ENCODE measurements around the gene PTPN20. TPM values are rescaled to one million over a fixed set of nuclear protein-coding genes. Genes with fewer than 3 reads are reported as not detected.

PTPN20 gene
- total RNA-seq, 1 donor from 2014 or later, result 0.97 TPM

- Mint-ChIP-seq H3K9me3 (ENCODE audit: unreplicated experiment) (no peaks in the 10 kb centered on the region), H3K4me1 (ENCODE audit: unreplicated experiment) (no peaks in the 10 kb centered on the region), H3K4me3 (ENCODE audit: unreplicated experiment) (no peak overlapping the region), H3K36me3 (ENCODE audit: low read depth, unreplicated experiment) (no peaks in the 10 kb centered on the region), H3K27me3 (ENCODE audit: unreplicated experiment) (peaks cover 6% of the 10 kb centered on the region), H3K27ac (ENCODE audit: unreplicated experiment) (no peak overlapping the region)
- DNase-seq (ENCODE audit: low spot score), result no peak
- TF ChIP-seq CTCF (IDR thresholded peaks at IDR 0.05; ENCODE audit: unreplicated experiment), result no peak
Observed at GRCh38 chr10:47042199-47042473, 130.9 kb downstream of the PTPN20 start.

GRCh38 chr10:47042780-47043750 is 131.8 kb downstream of the PTPN20 start:
- Mint-ChIP-seq H3K36me3 (ENCODE audit: low read depth, unreplicated experiment) (no peaks in the 10 kb centered on the region), H3K27me3 (ENCODE audit: unreplicated experiment) (peaks cover 7% of the 10 kb centered on the region), H3K4me3 (ENCODE audit: unreplicated experiment) (no peak overlapping the region), H3K9me3 (ENCODE audit: unreplicated experiment) (no peaks in the 10 kb centered on the region), H3K4me1 (ENCODE audit: unreplicated experiment) (no peaks in the 10 kb centered on the region), H3K27ac (ENCODE audit: unreplicated experiment) (no peak overlapping the region)
- TF ChIP-seq CTCF (IDR thresholded peaks at IDR 0.05; ENCODE audit: unreplicated experiment), result no peak
- DNase-seq (ENCODE audit: low spot score), result no peak

GRCh38 chr10:47043928-47044538 is 132.8 kb downstream of the PTPN20 start:
- Mint-ChIP-seq H3K9me3 (ENCODE audit: unreplicated experiment) (no peaks in the 10 kb centered on the region), H3K36me3 (ENCODE audit: low read depth, unreplicated experiment) (no peaks in the 10 kb centered on the region), H3K4me1 (ENCODE audit: unreplicated experiment) (no peaks in the 10 kb centered on the region), H3K27ac (ENCODE audit: unreplicated experiment) (no peak overlapping the region), H3K27me3 (ENCODE audit: unreplicated experiment) (peaks cover 7% of the 10 kb centered on the region), H3K4me3 (ENCODE audit: unreplicated experiment) (no peak overlapping the region)
- TF ChIP-seq CTCF (IDR thresholded peaks at IDR 0.05; ENCODE audit: unreplicated experiment), result no peak
- no peak for DNase-seq (ENCODE audit: low spot score)

- TF ChIP-seq CTCF (IDR thresholded peaks at IDR 0.05; ENCODE audit: unreplicated experiment), result no peak
- Mint-ChIP-seq H3K27me3 (ENCODE audit: unreplicated experiment) (peaks cover 8% of the 10 kb centered on the region), H3K4me3 (ENCODE audit: unreplicated experiment) (no peak overlapping the region), H3K36me3 (ENCODE audit: low read depth, unreplicated experiment) (no peaks in the 10 kb centered on the region), H3K4me1 (ENCODE audit: unreplicated experiment) (no peaks in the 10 kb centered on the region), H3K9me3 (ENCODE audit: unreplicated experiment) (no peaks in the 10 kb centered on the region), H3K27ac (ENCODE audit: unreplicated experiment) (no peak overlapping the region)
- no peak for DNase-seq (ENCODE audit: low spot score)
Observed at GRCh38 chr10:47044741-47045140, 133.5 kb downstream of the PTPN20 start.

GRCh38 chr10:47045331-47045861 is 134.2 kb downstream of the PTPN20 start:
- no peaks in the 10 kb centered on the region for H3K36me3 Mint-ChIP-seq (ENCODE audit: low read depth, unreplicated experiment)
- H3K27me3 Mint-ChIP-seq (ENCODE audit: unreplicated experiment), result peaks cover 11% of the 10 kb centered on the region
- H3K4me3 Mint-ChIP-seq (ENCODE audit: unreplicated experiment), result no peak overlapping the region
- no peak overlapping the region for H3K27ac Mint-ChIP-seq (ENCODE audit: unreplicated experiment)
- H3K4me1 Mint-ChIP-seq (ENCODE audit: unreplicated experiment), result no peaks in the 10 kb centered on the region
- H3K9me3 Mint-ChIP-seq (ENCODE audit: unreplicated experiment), result no peaks in the 10 kb centered on the region
- DNase-seq (ENCODE audit: low spot score), result no peak
- no peak for TF ChIP-seq CTCF (IDR thresholded peaks at IDR 0.05; ENCODE audit: unreplicated experiment)
